ENCODE results near the gene NEK9. TPM values are rescaled to one million over a fixed set of nuclear protein-coding genes. Genes with fewer than 3 reads are reported as not detected.
"Not testable (repeated sequence)": the region's sequence is repeated elsewhere in the genome, so short reads cannot be mapped to it uniquely, and the experiment has no call there.

NEK9 gene
- total RNA-seq, 1 donor from 2014 or later: 51.7 TPM

DNA sequence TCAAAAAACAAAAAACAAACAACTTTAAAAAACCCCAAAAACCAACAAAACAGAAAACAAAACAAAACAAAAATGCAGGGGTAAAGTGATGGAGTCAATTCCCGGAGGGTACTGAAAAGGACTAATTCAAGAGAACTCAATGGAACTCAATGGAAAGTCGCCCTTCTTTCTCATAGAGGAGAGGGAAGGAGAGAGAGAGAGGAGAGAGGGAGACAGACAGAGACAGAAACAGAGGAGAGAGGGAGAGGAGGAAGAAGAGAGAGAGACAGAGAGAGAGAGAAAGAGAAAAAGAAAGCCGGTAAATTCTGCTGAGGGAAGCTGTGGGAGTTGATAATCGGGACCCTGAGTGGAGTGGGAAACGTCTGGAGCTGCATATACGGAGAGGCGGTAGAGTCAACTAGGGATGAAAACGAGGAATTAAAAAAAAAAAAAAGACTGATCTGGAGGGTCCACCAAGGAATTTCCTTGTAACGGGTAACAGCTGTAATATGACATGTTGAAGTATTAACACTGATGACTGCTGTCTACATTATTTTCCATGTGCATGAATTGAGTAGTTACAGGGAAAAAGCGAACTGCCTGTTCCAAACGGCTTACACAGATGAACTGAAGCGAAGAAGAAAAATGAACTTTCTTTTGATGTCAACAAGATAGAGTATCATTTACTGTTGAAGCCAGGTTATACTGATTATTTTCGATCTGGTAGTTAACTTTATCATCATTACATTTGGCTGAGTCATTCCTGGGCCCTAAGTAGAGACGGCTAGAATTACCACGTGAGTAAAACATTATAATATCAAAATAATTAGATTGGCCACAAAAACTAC is 58.3 kb downstream of the NEK9 start:
- DNase-seq (ENCODE audit: low read depth): peak; percentile 19

DNA sequence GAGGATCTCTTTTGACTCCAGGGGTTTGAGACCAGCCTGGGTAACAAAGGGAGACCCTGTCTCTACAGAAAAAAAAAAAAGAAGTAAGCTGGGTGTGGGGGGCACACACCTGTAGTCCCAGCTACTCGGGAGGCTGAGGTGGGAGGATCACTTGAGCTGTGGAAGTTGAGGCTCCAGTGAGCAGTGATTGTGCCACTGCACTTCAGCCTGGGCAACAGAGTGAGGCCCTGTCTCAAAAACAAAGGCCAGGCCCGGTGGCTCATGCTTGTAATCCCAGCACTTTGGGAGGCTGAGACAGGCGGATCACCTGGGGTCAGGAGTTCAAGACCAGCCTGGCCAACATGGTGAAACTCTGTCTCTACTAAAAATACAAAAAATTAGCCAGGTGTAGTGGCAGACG is 59.1 kb downstream of the NEK9 start:
- DNase-seq (ENCODE audit: low read depth): not testable (repeated sequence)

GRCh38 chr14:75067212-75067611 is 59.6 kb downstream of the NEK9 start:
- no peak for DNase-seq (ENCODE audit: low read depth)

DNA sequence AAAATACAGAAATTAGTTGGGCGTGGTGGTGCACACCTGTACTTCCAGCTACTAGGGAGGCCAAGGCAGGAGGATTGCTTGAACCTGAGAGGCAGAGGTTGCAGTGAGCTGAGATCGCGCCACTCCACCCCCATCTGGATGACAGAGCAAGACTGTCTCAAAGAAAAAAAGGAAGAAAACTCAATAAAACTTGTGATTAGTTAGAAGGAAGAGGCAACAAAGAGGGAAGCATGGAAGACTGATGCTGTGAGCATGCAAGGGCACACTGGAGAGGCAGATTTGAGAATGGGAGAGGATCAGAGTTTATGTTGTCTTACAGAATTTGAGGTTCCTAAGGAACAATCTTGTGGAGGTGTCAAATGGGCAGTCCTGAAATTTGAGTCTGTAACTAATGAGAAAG is 60.2 kb downstream of the NEK9 start:
- no peak for DNase-seq (ENCODE audit: low read depth)

- DNase-seq (ENCODE audit: low read depth): no peak
Observed at GRCh38 chr14:75064205-75064567, 62.7 kb downstream of the NEK9 start.

DNA sequence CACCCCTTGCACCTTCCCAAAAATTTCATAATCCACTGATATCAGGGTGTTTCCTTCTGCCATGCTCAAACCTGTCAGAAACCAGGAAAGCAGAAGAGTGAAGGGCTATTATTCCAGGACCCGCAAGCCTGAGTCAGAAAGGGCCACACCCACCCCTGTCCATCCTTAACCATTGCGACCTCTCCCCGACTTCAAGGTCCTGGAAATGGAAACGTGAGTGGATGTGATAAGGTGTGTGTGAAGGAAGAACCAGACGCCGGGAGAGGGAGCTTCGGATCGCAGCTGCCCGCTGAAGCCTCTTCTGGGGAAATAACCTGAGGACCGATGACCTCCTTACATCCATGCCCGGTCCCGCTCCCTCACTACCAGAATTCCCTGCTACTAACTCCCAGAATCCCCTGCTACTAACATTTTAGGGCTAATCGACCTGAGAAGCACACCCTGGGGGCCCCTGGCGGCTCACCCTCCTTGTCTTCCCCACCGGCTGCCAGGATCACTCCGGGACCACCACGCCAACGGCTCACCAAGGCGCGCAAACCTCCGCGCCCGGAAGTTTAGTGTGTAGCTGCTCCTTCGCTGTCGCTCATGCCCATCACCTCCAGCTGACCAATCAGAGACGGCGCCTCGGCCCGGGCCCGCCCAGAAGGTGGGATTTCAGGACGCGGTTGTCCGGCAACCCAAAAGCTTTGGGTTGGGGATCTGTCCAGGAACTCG is 63.2 kb downstream of the NEK9 start, which contains the start of gene ACYP1:
Gene ACYP1 (minus strand): TSS at position 534 of the 714 bp plus-strand sequence. CDS start 471 bp downstream, at position 63.
- DNase-seq (ENCODE audit: low read depth): peak; percentile 93

DNA sequence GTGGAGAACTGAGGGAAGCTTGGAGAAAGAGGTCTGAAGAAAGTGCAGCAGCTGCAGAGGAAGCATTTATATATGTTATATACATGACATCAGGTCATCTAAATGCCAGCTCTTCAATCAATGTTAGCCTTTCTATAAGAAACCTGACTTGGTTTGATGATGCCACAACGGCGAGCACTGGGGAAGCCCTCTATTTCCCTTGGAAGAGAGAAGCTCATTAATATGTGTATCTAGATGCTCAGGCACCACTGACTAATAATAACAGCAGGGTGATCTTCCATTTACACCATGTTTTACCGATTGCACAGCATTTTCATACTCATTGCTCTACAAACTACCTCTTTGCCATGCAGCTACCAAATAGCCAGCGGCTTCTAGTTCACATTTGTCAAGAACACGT is 63.8 kb downstream of the NEK9 start:
- no peak for DNase-seq (ENCODE audit: low read depth)

DNA sequence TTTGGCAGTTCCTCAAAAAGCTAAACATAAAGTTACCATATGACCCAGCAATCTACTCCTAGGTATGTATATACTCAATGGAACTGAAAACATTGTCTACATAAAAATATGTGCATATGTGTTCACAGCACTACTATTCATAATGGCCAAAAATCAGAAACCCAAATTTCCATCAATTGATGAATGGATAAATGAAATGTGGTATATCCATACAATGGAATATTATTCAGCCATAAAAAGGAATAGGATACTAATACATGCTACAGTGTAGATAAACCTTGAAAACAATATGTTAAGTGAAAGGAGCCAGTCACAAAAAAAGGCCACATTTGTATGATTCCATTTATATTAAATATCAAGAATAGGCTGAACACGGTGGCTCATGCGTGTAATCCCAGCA is 66.4 kb downstream of the NEK9 start:
- no peak for DNase-seq (ENCODE audit: low read depth)

GRCh38 chr14:75059642-75060041 is 67.2 kb downstream of the NEK9 start:
- no peak for DNase-seq (ENCODE audit: low read depth)

GRCh38 chr14:75054421-75054820 is 72.4 kb downstream of the NEK9 start:
- DNase-seq (ENCODE audit: low read depth): no peak

GRCh38 chr14:75053396-75054291 is 73.2 kb downstream of the NEK9 start:
- no peak for DNase-seq (ENCODE audit: low read depth)

- DNase-seq (ENCODE audit: low read depth): no peak
Observed at GRCh38 chr14:75051556-75051899, 75.3 kb downstream of the NEK9 start.

GRCh38 chr14:75050852-75051555 is 75.8 kb downstream of the NEK9 start, which contains the start of gene MLH3:
Gene MLH3, minus strand, starts transcription at chr14:75051467. Its CDS starts 1,812 bp downstream, at chr14:75049655.
- peak; percentile 89 for DNase-seq (ENCODE audit: low read depth)

DNA sequence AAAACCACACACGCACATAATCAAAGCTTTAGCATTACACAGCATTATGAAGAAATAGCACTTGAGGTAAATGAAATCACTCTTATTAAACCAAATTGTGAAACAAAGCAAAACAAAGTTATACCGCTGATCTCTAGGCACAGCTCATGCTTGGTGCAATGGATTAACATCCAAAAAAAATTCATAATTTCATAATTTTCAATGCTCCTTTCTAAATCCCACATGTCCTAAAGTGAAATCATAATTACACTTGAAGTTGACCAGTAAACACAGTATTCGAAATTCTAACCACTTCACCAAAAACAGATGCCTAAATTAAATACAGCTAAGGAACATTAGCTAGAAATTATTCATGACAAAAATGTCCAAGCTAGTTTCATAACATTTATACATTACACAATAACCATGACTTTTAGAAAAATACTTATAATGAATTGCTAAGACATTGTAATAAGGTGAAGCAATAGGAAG is 77.1 kb downstream of the NEK9 start:
- DNase-seq (ENCODE audit: low read depth): no peak

- no peak for DNase-seq (ENCODE audit: low read depth)
Observed at GRCh38 chr14:75049136-75049535, 77.7 kb downstream of the NEK9 start.

DNA sequence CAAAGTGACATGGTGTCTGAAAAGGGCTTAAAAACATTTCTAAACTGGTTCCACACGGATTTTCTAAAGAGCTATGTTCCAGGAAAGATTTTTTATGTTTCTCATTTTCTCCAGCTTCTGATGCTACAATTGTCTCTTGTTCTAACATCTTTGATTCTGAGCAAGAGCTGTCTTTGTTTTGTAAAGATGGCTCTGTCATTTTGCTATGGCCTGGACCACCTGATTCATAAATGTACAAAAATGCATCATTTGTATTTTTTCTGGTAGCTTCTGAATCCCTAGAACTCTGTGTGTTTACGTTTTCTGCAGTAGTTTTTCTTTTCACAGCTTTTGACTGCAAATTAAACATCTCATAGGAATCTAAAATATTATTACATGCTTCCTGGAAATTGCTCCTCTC is 78.7 kb downstream of the NEK9 start:
- DNase-seq (ENCODE audit: low read depth): no peak

- DNase-seq (ENCODE audit: low read depth): no peak
Observed at GRCh38 chr14:75047506-75047905, 79.3 kb downstream of the NEK9 start.

DNA sequence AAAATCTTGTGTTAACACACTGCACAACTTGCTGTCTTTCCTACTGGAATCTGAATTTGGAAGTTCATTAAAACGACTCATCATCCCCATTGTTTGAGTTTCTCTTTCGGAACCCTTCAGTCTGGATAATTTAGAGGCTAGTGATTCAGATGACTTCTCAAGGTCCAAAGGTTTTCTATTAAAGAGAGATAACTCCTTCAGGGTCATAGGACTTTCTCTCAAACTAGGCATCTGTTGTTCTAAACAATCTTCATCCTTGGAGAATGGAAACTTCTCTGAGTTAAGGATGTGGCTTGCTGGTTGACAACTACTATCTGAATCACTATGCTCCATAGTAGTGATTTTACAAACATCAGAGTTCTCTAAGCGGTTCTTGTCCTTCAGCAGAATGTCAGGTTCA is 79.9 kb downstream of the NEK9 start:
- no peak for DNase-seq (ENCODE audit: low read depth)

GRCh38 chr14:75046275-75046674 is 80.6 kb downstream of the NEK9 start:
- DNase-seq (ENCODE audit: low read depth): no peak

DNA sequence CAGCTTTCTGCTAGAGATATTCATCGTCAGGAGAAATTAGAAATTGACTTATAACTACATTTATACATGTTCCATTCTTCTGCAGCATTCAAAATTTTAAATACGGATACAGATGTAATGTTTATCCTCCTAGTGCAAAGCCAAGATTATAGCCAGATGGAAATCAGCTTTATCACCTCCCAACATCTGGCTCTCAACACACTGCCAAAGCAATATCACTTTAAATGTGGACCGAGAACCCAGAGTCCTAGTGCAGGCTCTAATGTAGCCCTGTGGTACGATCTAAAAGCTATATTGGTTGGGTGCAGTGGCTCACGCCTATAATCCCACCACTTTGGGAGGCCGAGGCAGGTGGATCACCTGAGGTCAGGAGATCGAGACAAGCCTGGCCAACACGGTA is 82.1 kb downstream of the NEK9 start:
- no peak for DNase-seq (ENCODE audit: low read depth)

GRCh38 chr14:75044322-75044721 is 82.5 kb downstream of the NEK9 start:
- no peak for DNase-seq (ENCODE audit: low read depth)

All from myocyte (in vitro differentiated cells).